Keratinocyte (primary cell): ENCODE results near the gene KIAA0586. TPM values are rescaled to one million over a fixed set of nuclear protein-coding genes. Genes with fewer than 3 reads are reported as not detected.

Experiments
- DNase-seq: peaks from one replicate; pipeline ENCODE4 v3.0.0-alpha.2; 2011; ENCODE audit warnings: low read depth, missing footprints, low spot score
- FAIRE-seq: peaks from 2 replicates; lab custom pipeline; 2011; peaks lifted over from hg19 to GRCh38; lab: Jason Lieb, UNC
- H2AFZ ChIP-seq: 2 replicates; pipeline ENCODE4 v1.6.0; 2012; ENCODE audit warnings: low read length, control low read depth, inconsistent platforms; ENCODE audit not compliant: control insufficient read depth
- H3K27ac ChIP-seq: 2 replicates; pipeline ENCODE4 v1.5.1; 2011; ENCODE audit warnings: low read length; ENCODE audit not compliant: control insufficient read depth, insufficient read depth
- H3K27me3 ChIP-seq: 3 replicates; pipeline ENCODE4 v1.6.0; 2011; ENCODE audit warnings: low read length; ENCODE audit not compliant: control insufficient read depth, insufficient read depth; ENCODE audit errors: extremely low read depth
- H3K36me3 ChIP-seq, 2 experiments: 2 replicates in 1 of 2; 3 replicates in 1 of 2; pipeline ENCODE4 v1.5.1; 2011; ENCODE audit warnings: low read length in 2 of 2, mild to moderate bottlenecking in 1 of 2; ENCODE audit not compliant: control insufficient read depth in 2 of 2, insufficient read depth in 2 of 2; ENCODE audit errors: extremely low read depth in 1 of 2
- H3K4me1 ChIP-seq: 3 replicates; pipeline ENCODE4 v1.5.1; 2011; ENCODE audit warnings: low read length; ENCODE audit not compliant: control insufficient read depth, insufficient read depth; ENCODE audit errors: extremely low read depth
- H3K4me2 ChIP-seq: 3 replicates; pipeline ENCODE4 v1.6.0; 2011; ENCODE audit warnings: low read depth, low read length; ENCODE audit not compliant: control insufficient read depth, insufficient read depth; ENCODE audit errors: extremely low read depth
- H3K4me3 ChIP-seq, 3 experiments: fragments of 200-600 bp in 1 of 3; sonication (generic) in 1 of 3; 2 replicates in 2 of 3; 3 replicates in 1 of 3; pipeline ENCODE4 v1.5.1; 2011 to 2016; ENCODE audit warnings: low read length in 3 of 3, mild to moderate bottlenecking in 3 of 3, control low read depth in 2 of 3, inconsistent platforms in 1 of 3, low read depth in 1 of 3, mixed read lengths in 1 of 3, mixed run types in 1 of 3, moderate library complexity in 1 of 3; ENCODE audit not compliant: control insufficient read depth in 2 of 3, insufficient read depth in 2 of 3; ENCODE audit errors: extremely low read depth in 1 of 3
- H3K79me2 ChIP-seq: 2 replicates; pipeline ENCODE4 v1.6.0; 2012; ENCODE audit warnings: low read length; ENCODE audit not compliant: control insufficient read depth, insufficient read depth
- H3K9ac ChIP-seq: 3 replicates; pipeline ENCODE4 v1.6.0; 2011; ENCODE audit warnings: low read length; ENCODE audit not compliant: control insufficient read depth, insufficient read depth; ENCODE audit errors: extremely low read depth
- H3K9me1 ChIP-seq: 3 replicates; pipeline ENCODE4 v1.6.0; 2011; ENCODE audit warnings: low read length; ENCODE audit not compliant: control insufficient read depth, insufficient read depth; ENCODE audit errors: extremely low read depth
- H3K9me3 ChIP-seq: 2 replicates; pipeline ENCODE4 v1.5.1; 2012; ENCODE audit warnings: low read depth, low read length; ENCODE audit not compliant: control insufficient read depth
- H4K20me1 ChIP-seq: 3 replicates; pipeline ENCODE4 v1.6.0; 2011; ENCODE audit warnings: low read length; ENCODE audit not compliant: control insufficient read depth, insufficient read depth; ENCODE audit errors: extremely low read depth
- CTCF ChIP-seq, 3 experiments: IDR thresholded peaks in 1 of 3; conservative IDR thresholded peaks in 1 of 3; optimal IDR thresholded peaks in 1 of 3; 2 replicates in 2 of 3; 3 replicates in 1 of 3; pipeline versions ENCODE3 to v1.5.1; 2011; ENCODE audit warnings: low read length in 3 of 3, mild to moderate bottlenecking in 3 of 3, moderate library complexity in 2 of 3, control low read depth in 1 of 3, inconsistent platforms in 1 of 3; ENCODE audit not compliant: insufficient read depth in 2 of 3; ENCODE audit errors: extremely low read depth in 1 of 3
- EZH2 ChIP-seq: IDR thresholded peaks from one replicate; pipeline ENCODE4 v1.6.1; 2012; ENCODE audit warnings: inconsistent platforms, mild to moderate bottlenecking, low read length, moderate library complexity
- dilution Hi-C: fragments of 300-500 bp; cut with MboI; formaldehyde crosslinking; loops from one replicate; pipeline ENCODE4 v1.7.0; 2020; ENCODE audit warnings: low sequenced_read_pairs; ENCODE audit not compliant: extremely low pct_ligation_motif_present
- polyA plus RNA-seq, 5 experiments: library from polyadenylated mRNA; depleted of rRNA in 3 of 5; stranded (reverse) in 3 of 5; stranded (forward) in 1 of 5; unstranded in 1 of 5; fragments of >200 nt; gene quantifications; 1 replicate in 1 of 5; 2 replicates in 3 of 5; 3 replicates in 1 of 5; pipeline versions ENCODE4 v1.2.1 to v1.2.3, GENCODE V29; 2011 to 2012; ENCODE audit warnings: missing spikeins in 2 of 5, low read depth in 1 of 5, low replicate concordance in 1 of 5

The KIAA0586 gene
- polyA plus RNA-seq, 1 donor (not counting 4 experiments of a cell fraction or from before 2014, with no cell fraction given): 12.4 TPM

DNA sequence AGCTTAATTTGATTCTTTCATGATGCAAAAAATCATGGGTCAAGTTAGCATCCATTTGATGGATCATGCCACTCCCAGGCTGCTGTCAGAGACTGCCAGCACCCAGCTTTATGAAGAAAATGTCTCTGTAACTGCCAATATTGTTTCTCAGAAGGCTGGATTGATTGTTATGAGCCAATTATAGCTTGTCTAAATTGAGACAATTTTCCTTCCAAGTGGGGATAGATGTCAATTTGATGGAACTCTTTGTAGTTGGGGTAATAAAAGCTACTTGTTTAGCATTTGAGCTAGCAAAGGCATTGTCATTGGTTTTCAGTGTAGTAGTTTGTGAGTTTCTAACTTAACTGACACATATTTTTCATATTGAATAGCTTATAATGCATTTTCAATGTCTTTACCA lies 128.1 kb downstream of the KIAA0586 start:
- Histone ChIP-seq H3K27me3 (no peaks in the 10 kb centered on the region), H3K9me1 (no peaks in the 10 kb centered on the region), H3K4me2 (no peak overlapping the region), H3K9ac (no peak overlapping the region), H3K27ac (no peak overlapping the region), H3K36me3 (no peaks in the 10 kb centered on the region), H3K4me3 (no peak overlapping the region), H4K20me1 (no peaks in the 10 kb centered on the region), H3K79me2 (no peaks in the 10 kb centered on the region), H3K4me1 (no peaks in the 10 kb centered on the region), H2AFZ (no peak overlapping the region), H3K9me3 (no peaks in the 10 kb centered on the region)
- FAIRE-seq (no peak), DNase-seq (no peak)
- dilution Hi-C loops: no loop called here
- TF ChIP-seq EZH2 (no peak), CTCF (optimal IDR thresholded peaks at IDR 0.05 in 1 of 3, IDR thresholded peaks at IDR 0.05 in 1 of 3, conservative IDR thresholded peaks at IDR 0.05 in 1 of 3; ENCODE audit: extremely low read depth in 1 of 3, insufficient read depth in 2 of 3, low read length in 3 of 3) (no peak)

DNA sequence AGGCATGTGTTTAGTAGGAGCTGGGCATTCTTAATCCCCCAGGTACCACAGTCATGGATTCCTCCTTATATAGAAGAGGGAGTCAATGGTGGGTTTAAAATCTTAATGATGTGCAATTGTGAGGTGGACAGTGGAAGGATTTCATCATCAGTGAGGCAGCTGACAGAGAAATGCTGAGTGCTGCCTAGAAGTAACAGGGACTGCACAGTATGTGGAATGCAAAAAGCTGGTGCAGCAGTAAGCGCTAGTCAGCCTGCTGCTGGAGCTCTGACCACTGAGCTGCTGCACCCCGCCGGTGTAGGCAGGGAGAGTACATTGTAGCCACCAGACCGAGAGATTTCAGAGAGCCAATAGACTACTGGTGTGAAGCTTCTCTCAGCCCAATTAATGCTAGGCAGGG lies 129.7 kb downstream of the KIAA0586 start:
- no peak overlapping the region for H3K4me2 ChIP-seq
- no peaks in the 10 kb centered on the region for H3K4me1 ChIP-seq
- H2AFZ ChIP-seq: no peak overlapping the region
- H3K79me2 ChIP-seq: no peaks in the 10 kb centered on the region
- no peak overlapping the region for H3K27ac ChIP-seq
- H3K9me1 ChIP-seq: no peaks in the 10 kb centered on the region
- H3K9me3 ChIP-seq: no peaks in the 10 kb centered on the region
- dilution Hi-C loops: no loop called here
- no peak overlapping the region for H3K4me3 ChIP-seq
- TF ChIP-seq CTCF (optimal IDR thresholded peaks at IDR 0.05 in 1 of 3, IDR thresholded peaks at IDR 0.05 in 1 of 3, conservative IDR thresholded peaks at IDR 0.05 in 1 of 3; ENCODE audit: extremely low read depth in 1 of 3, insufficient read depth in 2 of 3, low read length in 3 of 3) (no peak), EZH2 (no peak)
- H4K20me1 ChIP-seq: no peaks in the 10 kb centered on the region
- no peak for FAIRE-seq
- H3K9ac ChIP-seq: no peak overlapping the region
- no peak for DNase-seq
- no peaks in the 10 kb centered on the region for H3K27me3 ChIP-seq
- H3K36me3 ChIP-seq: no peaks in the 10 kb centered on the region
